H9 (cell line): Measurements from ENCODE around the gene FASTK. TPM values are rescaled to one million over a fixed set of nuclear protein-coding genes. Genes with fewer than 3 reads are reported as not detected.
A peak's percentile ranks its signal among the peaks of the same experiment; 100 is the strongest.

Experiments
- DNase-seq: peaks from one replicate; pipeline ENCODE4 v3.0.0-alpha.2; 2017
- H2AFZ ChIP-seq: one replicate; pipeline ENCODE4 v1.6.1; 2013; ENCODE audit warnings: mild to moderate bottlenecking, low read length, control low read depth, moderate library complexity
- H2AK5ac ChIP-seq: 2 replicates; pipeline ENCODE4 v1.6.1; 2013; ENCODE audit warnings: low read length, control low read depth, mixed read lengths; ENCODE audit not compliant: insufficient read length
- H2BK120ac ChIP-seq: one replicate; pipeline ENCODE4 v1.6.1; 2013; ENCODE audit warnings: low read depth, mild to moderate bottlenecking, low read length, control low read depth, inconsistent platforms; ENCODE audit not compliant: poor library complexity, severe bottlenecking
- H2BK12ac ChIP-seq: 2 replicates; pipeline ENCODE4 v1.6.1; 2013; ENCODE audit warnings: low read length, control low read depth, mixed read lengths, low read depth; ENCODE audit not compliant: insufficient read length
- H2BK15ac ChIP-seq: 2 replicates; pipeline ENCODE4 v1.6.1; 2013; ENCODE audit warnings: low read depth, low read length, control low read depth
- H2BK20ac ChIP-seq: one replicate; pipeline ENCODE4 v1.6.1; 2013; ENCODE audit warnings: low read depth, mild to moderate bottlenecking, low read length, control low read depth, inconsistent platforms; ENCODE audit not compliant: poor library complexity, severe bottlenecking
- H2BK5ac ChIP-seq: 2 replicates; pipeline ENCODE4 v1.6.1; 2013; ENCODE audit warnings: low read length, control low read depth, mixed read lengths; ENCODE audit not compliant: insufficient read length
- H3K14ac ChIP-seq: 2 replicates; pipeline ENCODE4 v1.6.1; 2013; ENCODE audit warnings: low read length, control low read depth; ENCODE audit not compliant: insufficient read depth
- H3K18ac ChIP-seq: 2 replicates; pipeline ENCODE4 v1.6.1; 2013; ENCODE audit warnings: low read depth, mild to moderate bottlenecking, mixed read lengths, low read length, control low read depth; ENCODE audit not compliant: insufficient read length
- H3K23ac ChIP-seq: 2 replicates; pipeline ENCODE4 v1.6.1; 2013; ENCODE audit warnings: low read length, control low read depth, mixed read lengths, low read depth; ENCODE audit not compliant: insufficient read length
- H3K23me2 ChIP-seq: 2 replicates; pipeline ENCODE4 v1.6.1; 2013; ENCODE audit warnings: low read depth, mild to moderate bottlenecking, mixed read lengths, low read length, control low read depth; ENCODE audit not compliant: insufficient read length, poor library complexity, severe bottlenecking
- H3K27ac ChIP-seq: 2 replicates; pipeline ENCODE4 v1.5.1; 2013; ENCODE audit warnings: low read length, control low read depth, mixed read lengths, low read depth; ENCODE audit not compliant: insufficient read length
- H3K27me3 ChIP-seq: 2 replicates; pipeline ENCODE4 v1.6.1; 2013; ENCODE audit warnings: low read length, control low read depth, inconsistent platforms; ENCODE audit not compliant: insufficient read depth
- H3K4ac ChIP-seq: 2 replicates; pipeline ENCODE4 v1.6.1; 2013; ENCODE audit warnings: low read depth, mild to moderate bottlenecking, control low read depth, inconsistent platforms, low read length, moderate library complexity
- H3K4me1 ChIP-seq: 2 replicates; pipeline ENCODE4 v1.6.1; 2013; ENCODE audit warnings: low read length, control low read depth, inconsistent platforms; ENCODE audit not compliant: insufficient read depth
- H3K4me2 ChIP-seq: 2 replicates; pipeline ENCODE4 v1.6.1; 2013; ENCODE audit warnings: low read length, control low read depth, mixed read lengths; ENCODE audit not compliant: insufficient read length, insufficient read depth
- H3K56ac ChIP-seq: 2 replicates; pipeline ENCODE4 v1.6.1; 2013; ENCODE audit warnings: low read depth, mild to moderate bottlenecking, mixed read lengths, low read length, control low read depth; ENCODE audit not compliant: insufficient read length
- H3K79me1 ChIP-seq: 2 replicates; pipeline ENCODE4 v1.6.1; 2013; ENCODE audit warnings: low read depth, mild to moderate bottlenecking, moderate library complexity, low read length, control low read depth, inconsistent platforms; ENCODE audit not compliant: insufficient read depth, poor library complexity, severe bottlenecking
- H3K79me2 ChIP-seq: 2 replicates; pipeline ENCODE4 v1.6.1; 2013; ENCODE audit warnings: low read length, control low read depth, inconsistent platforms; ENCODE audit not compliant: insufficient read depth
- H3K9ac ChIP-seq: 2 replicates; pipeline ENCODE4 v1.6.1; 2013; ENCODE audit warnings: low read length, control low read depth, mixed read lengths; ENCODE audit not compliant: insufficient read length; ENCODE audit errors: extremely low read depth
- H3K9me3 ChIP-seq: one replicate; pipeline ENCODE4 v1.6.1; 2013; ENCODE audit warnings: low read depth, low read length, inconsistent platforms; ENCODE audit not compliant: control insufficient read depth
- H3T11ph ChIP-seq: one replicate; pipeline ENCODE4 v1.6.1; 2013; ENCODE audit warnings: mild to moderate bottlenecking, low read length, control low read depth, inconsistent platforms
- H4K20me1 ChIP-seq: one replicate; pipeline ENCODE4 v1.6.1; 2013; ENCODE audit not compliant: control insufficient read depth, insufficient read length, insufficient read depth
- H4K5ac ChIP-seq: 2 replicates; pipeline ENCODE4 v1.6.1; 2013; ENCODE audit warnings: low read depth, mild to moderate bottlenecking, mixed read lengths, low read length, control low read depth; ENCODE audit not compliant: insufficient read length
- H4K8ac ChIP-seq: replicated peaks from 2 replicates; pipeline ENCODE4 v1.6.1; 2013; ENCODE audit warnings: low read length, control low read depth, mixed read lengths, low read depth; ENCODE audit not compliant: insufficient read length
- H4K91ac ChIP-seq: 2 replicates; pipeline ENCODE4 v1.6.1; 2013; ENCODE audit warnings: low read depth, mild to moderate bottlenecking, moderate library complexity, mixed read lengths, low read length, control low read depth; ENCODE audit not compliant: insufficient read length
- H3K27ac Mint-ChIP-seq, 3 experiments: 2 replicates in 2 of 3; 3 replicates in 1 of 3; pipeline ENCODE4 v1.8.0; 2020 to 2021; ENCODE audit warnings: mixed read lengths in 3 of 3, mild to moderate bottlenecking in 1 of 3, moderate library complexity in 1 of 3
- H3K27me3 Mint-ChIP-seq: 2 replicates; pipeline ENCODE4 v1.8.0; 2021; ENCODE audit warnings: low read depth, mild to moderate bottlenecking, moderate library complexity, mixed read lengths
- H3K36me3 Mint-ChIP-seq, 3 experiments: 2 replicates in 2 of 3; 3 replicates in 1 of 3; pipeline ENCODE4 v1.8.0; 2020 to 2021; ENCODE audit warnings: low read depth in 3 of 3, mixed read lengths in 3 of 3; ENCODE audit not compliant: insufficient read depth in 1 of 3
- H3K4me1 Mint-ChIP-seq, 2 experiments: 2 replicates each; pipeline ENCODE4 v1.8.0; 2020; ENCODE audit warnings: mixed read lengths in 2 of 2
- H3K4me3 Mint-ChIP-seq, 2 experiments: 2 replicates in 1 of 2; 3 replicates in 1 of 2; pipeline ENCODE4 v1.8.0; 2020 to 2021; ENCODE audit warnings: mild to moderate bottlenecking in 2 of 2, mixed read lengths in 2 of 2, moderate library complexity in 1 of 2
- H3K9me3 Mint-ChIP-seq, 2 experiments: 2 replicates in 1 of 2; 3 replicates in 1 of 2; pipeline ENCODE4 v1.8.0; 2020; ENCODE audit warnings: mild to moderate bottlenecking in 2 of 2, mixed read lengths in 2 of 2, moderate library complexity in 1 of 2
- CTCF ChIP-seq: fragments of 200-600 bp; sonication (generic); conservative IDR thresholded peaks from 3 replicates; pipeline ENCODE4 v1.8.0; 2021; ENCODE audit warnings: antibody characterized with exemption, mild to moderate bottlenecking
- WGBS: extraction: QIAGEN DNeasy Blood & Tissue Kit; methylation state at CpG from one replicate; pipeline ENCODE4 v1.1.7; 2013; ENCODE audit warnings: missing lambda C conversion rate, low lambda C conversion rate, mixed read lengths; ENCODE audit not compliant: insufficient read length; ENCODE audit errors: extremely low coverage; 5-methylcytosine and 5-hydroxymethylcytosine counted together
- total RNA-seq: library from RNA; stranded (reverse); gene quantifications from 2 replicates; pipeline ENCODE4 v1.2.1, GENCODE V29; 2021

The FASTK gene
- total RNA-seq, 1 experiment from 2014 or later, result 57.8 TPM

- Histone ChIP-seq H3K9me3 (no peaks in the 10 kb centered on the region), H2BK15ac (no peak overlapping the region), H3K27ac (no peak overlapping the region), H2BK120ac (no peak overlapping the region), H3K79me1 (peaks cover 4% of the 10 kb centered on the region), H3K23ac (no peak overlapping the region), H3K9ac (peak overlapping the region; percentile 29), H2BK20ac (no peak overlapping the region), H3K18ac (no peak overlapping the region), H3K4me1 (peaks cover 2% of the 10 kb centered on the region; the same call in 1 of the 2 replicates), H3K4ac (no peak overlapping the region), H2BK5ac (no peak overlapping the region), H3K14ac (peak overlapping the region; percentile 78), H2BK12ac (no peak overlapping the region), H3K4me2 (peak overlapping the region; percentile 47), H3K56ac (no peak overlapping the region), H4K20me1 (no peaks in the 10 kb centered on the region), H2AK5ac (no peak overlapping the region), H4K8ac (no peak overlapping the region), H2AFZ (no peak overlapping the region), H3K27me3 (no peaks in the 10 kb centered on the region; the same call in 1 of the 2 replicates), H4K91ac (no peak overlapping the region), H3K79me2 (peaks cover 8% of the 10 kb centered on the region; the same call in 1 of the 2 replicates), H3K23me2 (peaks cover 20% of the 10 kb centered on the region), H4K5ac (no peak overlapping the region), H3T11ph (no peak overlapping the region)
- no CpG with 5 or more reads among the region's 70 CpGs for WGBS
- peaks cover 43 to 44% of the 10 kb centered on the region in 2 experiments for H3K4me1 Mint-ChIP-seq
- H3K27ac Mint-ChIP-seq, result peak overlapping the region in 1 of 3 experiments; percentile 75; a peak in 1 of 7 replicates
- H3K27me3 Mint-ChIP-seq, result peaks cover 15% of the 10 kb centered on the region
- H3K36me3 Mint-ChIP-seq, result peaks cover 0 to 18% (median 3%) of the 10 kb centered on the region in 3 experiments; a peak in 5 of 7 replicates
- peak; percentile 43 for TF ChIP-seq CTCF
- no peak for DNase-seq
- H3K4me3 Mint-ChIP-seq, result peak overlapping the region; percentile 84 to 93
- no peaks in the 10 kb centered on the region; a peak in 1 of 5 replicates for H3K9me3 Mint-ChIP-seq
These were observed 6.8 kb upstream of the FASTK start for GRCh38 chr7:151087245-151088018.
